Measurements from ENCODE around the gene GLRA3.
"Not testable (repeated sequence)": the region's sequence is repeated elsewhere in the genome, so short reads cannot be mapped to it uniquely, and the experiment has no call there.

GLRA3 gene

GRCh38 chr4:174810834-174811233 lies 18.2 kb downstream of the GLRA3 start:
- no peaks in the 10 kb centered on the region for H3K27me3 ChIP-seq (replicated peaks; ENCODE audit: control insufficient read depth, insufficient read depth, low read length)
- H3K4me1 ChIP-seq (ENCODE audit: control insufficient read depth, insufficient read depth, low read length), result no peaks in the 10 kb centered on the region
- H3K36me3 ChIP-seq (ENCODE audit: control insufficient read depth, insufficient read depth, low read length, severe bottlenecking), result no peaks in the 10 kb centered on the region
- no peak overlapping the region for H3K9ac ChIP-seq (ENCODE audit: low read length)
- peaks cover 3% of the 10 kb centered on the region for H3K9me3 ChIP-seq (ENCODE audit: control insufficient read depth, low read length)
- H3K4me3 ChIP-seq (ENCODE audit: low read length), result no peak overlapping the region
- DNase-seq (ENCODE audit: low read depth), result no peak

GRCh38 chr4:174808836-174809235 lies 20.2 kb downstream of the GLRA3 start:
- no peak overlapping the region for H3K4me3 ChIP-seq (ENCODE audit: low read length)
- no peaks in the 10 kb centered on the region for H3K4me1 ChIP-seq (ENCODE audit: control insufficient read depth, insufficient read depth, low read length)
- DNase-seq (ENCODE audit: low read depth), result no peak
- no peaks in the 10 kb centered on the region for H3K36me3 ChIP-seq (ENCODE audit: control insufficient read depth, insufficient read depth, low read length, severe bottlenecking)
- H3K9me3 ChIP-seq (ENCODE audit: control insufficient read depth, low read length), result no peaks in the 10 kb centered on the region
- H3K27me3 ChIP-seq (replicated peaks; ENCODE audit: control insufficient read depth, insufficient read depth, low read length), result no peaks in the 10 kb centered on the region
- no peak overlapping the region for H3K9ac ChIP-seq (ENCODE audit: low read length)

GRCh38 chr4:174808119-174808518 lies 20.9 kb downstream of the GLRA3 start:
- Histone ChIP-seq H3K36me3 (ENCODE audit: control insufficient read depth, insufficient read depth, low read length, severe bottlenecking) (no peaks in the 10 kb centered on the region), H3K9ac (ENCODE audit: low read length) (no peak overlapping the region), H3K27me3 (replicated peaks; ENCODE audit: control insufficient read depth, insufficient read depth, low read length) (no peaks in the 10 kb centered on the region), H3K4me3 (ENCODE audit: low read length) (no peak overlapping the region), H3K4me1 (ENCODE audit: control insufficient read depth, insufficient read depth, low read length) (no peaks in the 10 kb centered on the region), H3K9me3 (ENCODE audit: control insufficient read depth, low read length) (no peaks in the 10 kb centered on the region)
- DNase-seq (ENCODE audit: low read depth), result no peak

- H3K9ac ChIP-seq (ENCODE audit: low read length), result no peak overlapping the region
- H3K4me1 ChIP-seq (ENCODE audit: control insufficient read depth, insufficient read depth, low read length), result no peaks in the 10 kb centered on the region
- H3K4me3 ChIP-seq (ENCODE audit: low read length), result no peak overlapping the region
- no peak for DNase-seq (ENCODE audit: low read depth)
- no peaks in the 10 kb centered on the region for H3K36me3 ChIP-seq (ENCODE audit: control insufficient read depth, insufficient read depth, low read length, severe bottlenecking)
- H3K9me3 ChIP-seq (ENCODE audit: control insufficient read depth, low read length), result peaks cover 8% of the 10 kb centered on the region
- no peaks in the 10 kb centered on the region for H3K27me3 ChIP-seq (replicated peaks; ENCODE audit: control insufficient read depth, insufficient read depth, low read length)
Measured at GRCh38 chr4:174805746-174806145, 23.3 kb downstream of the GLRA3 start.

GRCh38 chr4:174794543-174795094 lies 34.4 kb downstream of the GLRA3 start:
- H3K9me3 ChIP-seq (ENCODE audit: control insufficient read depth, low read length), result no peaks in the 10 kb centered on the region
- H3K4me3 ChIP-seq (ENCODE audit: low read length), result no peak overlapping the region
- no peaks in the 10 kb centered on the region for H3K4me1 ChIP-seq (ENCODE audit: control insufficient read depth, insufficient read depth, low read length)
- H3K36me3 ChIP-seq (ENCODE audit: control insufficient read depth, insufficient read depth, low read length, severe bottlenecking), result no peaks in the 10 kb centered on the region
- H3K9ac ChIP-seq (ENCODE audit: low read length), result no peak overlapping the region
- no peaks in the 10 kb centered on the region for H3K27me3 ChIP-seq (replicated peaks; ENCODE audit: control insufficient read depth, insufficient read depth, low read length)
- DNase-seq (ENCODE audit: low read depth), result no peak

- H3K27me3 ChIP-seq (replicated peaks; ENCODE audit: control insufficient read depth, insufficient read depth, low read length), result no peaks in the 10 kb centered on the region
- no peaks in the 10 kb centered on the region for H3K9me3 ChIP-seq (ENCODE audit: control insufficient read depth, low read length)
- no peak overlapping the region for H3K9ac ChIP-seq (ENCODE audit: low read length)
- H3K36me3 ChIP-seq (ENCODE audit: control insufficient read depth, insufficient read depth, low read length, severe bottlenecking), result no peaks in the 10 kb centered on the region
- no peaks in the 10 kb centered on the region for H3K4me1 ChIP-seq (ENCODE audit: control insufficient read depth, insufficient read depth, low read length)
- DNase-seq (ENCODE audit: low read depth), result no peak
- H3K4me3 ChIP-seq (ENCODE audit: low read length), result no peak overlapping the region
Measured at GRCh38 chr4:174789657-174790056, 39.4 kb downstream of the GLRA3 start.

- not testable (repeated sequence) for H3K9ac ChIP-seq (ENCODE audit: low read length); H3K27me3 ChIP-seq (replicated peaks; ENCODE audit: control insufficient read depth, insufficient read depth, low read length); DNase-seq (ENCODE audit: low read depth); H3K4me1 ChIP-seq (ENCODE audit: control insufficient read depth, insufficient read depth, low read length); H3K4me3 ChIP-seq (ENCODE audit: low read length); H3K9me3 ChIP-seq (ENCODE audit: control insufficient read depth, low read length); H3K36me3 ChIP-seq (ENCODE audit: control insufficient read depth, insufficient read depth, low read length, severe bottlenecking)
Measured at GRCh38 chr4:174778274-174778986, 50.6 kb downstream of the GLRA3 start.

- Histone ChIP-seq H3K9ac (ENCODE audit: low read length) (no peak overlapping the region), H3K9me3 (ENCODE audit: control insufficient read depth, low read length) (no peaks in the 10 kb centered on the region), H3K4me1 (ENCODE audit: control insufficient read depth, insufficient read depth, low read length) (no peaks in the 10 kb centered on the region), H3K27me3 (replicated peaks; ENCODE audit: control insufficient read depth, insufficient read depth, low read length) (no peaks in the 10 kb centered on the region), H3K4me3 (ENCODE audit: low read length) (no peak overlapping the region), H3K36me3 (ENCODE audit: control insufficient read depth, insufficient read depth, low read length, severe bottlenecking) (no peaks in the 10 kb centered on the region)
- no peak for DNase-seq (ENCODE audit: low read depth)
Measured at GRCh38 chr4:174775366-174775765, 53.7 kb downstream of the GLRA3 start.

GRCh38 chr4:174764105-174764729 lies 64.8 kb downstream of the GLRA3 start:
- no peaks in the 10 kb centered on the region for H3K9me3 ChIP-seq (ENCODE audit: control insufficient read depth, low read length)
- H3K9ac ChIP-seq (ENCODE audit: low read length), result no peak overlapping the region
- no peaks in the 10 kb centered on the region for H3K4me1 ChIP-seq (ENCODE audit: control insufficient read depth, insufficient read depth, low read length)
- H3K27me3 ChIP-seq (replicated peaks; ENCODE audit: control insufficient read depth, insufficient read depth, low read length), result no peaks in the 10 kb centered on the region
- no peak overlapping the region for H3K4me3 ChIP-seq (ENCODE audit: low read length)
- H3K36me3 ChIP-seq (ENCODE audit: control insufficient read depth, insufficient read depth, low read length, severe bottlenecking), result no peaks in the 10 kb centered on the region
- peak; percentile 82 for DNase-seq (ENCODE audit: low read depth)

GRCh38 chr4:174763454-174764104 lies 65.5 kb downstream of the GLRA3 start:
- no peaks in the 10 kb centered on the region for H3K4me1 ChIP-seq (ENCODE audit: control insufficient read depth, insufficient read depth, low read length)
- no peaks in the 10 kb centered on the region for H3K36me3 ChIP-seq (ENCODE audit: control insufficient read depth, insufficient read depth, low read length, severe bottlenecking)
- no peaks in the 10 kb centered on the region for H3K27me3 ChIP-seq (replicated peaks; ENCODE audit: control insufficient read depth, insufficient read depth, low read length)
- no peaks in the 10 kb centered on the region for H3K9me3 ChIP-seq (ENCODE audit: control insufficient read depth, low read length)
- peak; percentile 7 for DNase-seq (ENCODE audit: low read depth)
- no peak overlapping the region for H3K9ac ChIP-seq (ENCODE audit: low read length)
- no peak overlapping the region for H3K4me3 ChIP-seq (ENCODE audit: low read length)

- Histone ChIP-seq H3K4me3 (ENCODE audit: low read length) (no peak overlapping the region), H3K4me1 (ENCODE audit: control insufficient read depth, insufficient read depth, low read length) (no peaks in the 10 kb centered on the region), H3K36me3 (ENCODE audit: control insufficient read depth, insufficient read depth, low read length, severe bottlenecking) (no peaks in the 10 kb centered on the region), H3K27me3 (replicated peaks; ENCODE audit: control insufficient read depth, insufficient read depth, low read length) (no peaks in the 10 kb centered on the region), H3K9me3 (ENCODE audit: control insufficient read depth, low read length) (no peaks in the 10 kb centered on the region), H3K9ac (ENCODE audit: low read length) (no peak overlapping the region)
- DNase-seq (ENCODE audit: low read depth), result no peak
Measured at GRCh38 chr4:174761451-174761850, 67.6 kb downstream of the GLRA3 start.
